OCI-LY7 (cell line): ENCODE measurements around the gene MEIS2.

Experiments used
- EZH2phosphoT487 ChIP-seq: fragments of 200-600 bp; sonication (generic); IDR thresholded peaks from 2 replicates; pipeline ENCODE4 v1.6.1; 2018; ENCODE audit warnings: low read depth, borderline replicate concordance, mild to moderate bottlenecking, mixed run types, antibody characterized with exemption, low read length, moderate library complexity, mixed read lengths
- TF ChIP-seq, protein P1 (sequence below): fragments of 200-600 bp; sonication (generic); conservative IDR thresholded peaks from 2 replicates; pipeline ENCODE4 v1.5.1; 2014; ENCODE audit warnings: mild to moderate bottlenecking, antibody characterized with exemption, low read length, moderate library complexity, mixed read lengths

DNA sequence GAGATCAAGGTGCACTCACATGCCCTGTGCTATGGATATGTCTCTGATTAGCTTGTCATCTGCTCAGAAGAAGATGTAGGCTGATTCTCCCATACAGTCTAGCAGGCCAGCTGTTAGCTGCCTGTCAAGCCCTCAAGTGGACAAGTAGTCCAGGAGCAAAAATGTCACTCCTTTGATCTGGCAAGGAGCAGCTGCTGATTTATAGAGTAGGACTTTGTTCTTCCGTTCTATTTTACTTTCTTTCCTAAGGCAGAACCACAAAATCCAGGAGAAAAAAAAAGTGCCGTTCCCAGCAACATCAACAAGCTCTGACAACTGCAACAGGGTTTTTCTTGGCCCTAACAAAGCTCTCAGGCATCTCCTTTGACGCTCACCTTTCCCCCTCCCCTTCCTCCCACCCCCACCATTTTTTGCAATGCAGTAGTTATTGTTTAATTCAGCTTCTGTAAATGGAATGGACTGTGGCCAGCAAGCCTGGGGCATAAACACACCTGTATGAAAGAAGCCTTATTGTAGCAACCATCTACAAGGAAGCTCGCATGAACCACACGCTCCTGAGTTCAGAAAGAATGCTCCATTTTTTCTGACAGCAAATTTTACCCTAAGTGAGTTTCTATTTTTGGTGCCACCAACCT, 196.3 kb downstream of the MEIS2 start:
- TF ChIP-seq, protein P1, sequence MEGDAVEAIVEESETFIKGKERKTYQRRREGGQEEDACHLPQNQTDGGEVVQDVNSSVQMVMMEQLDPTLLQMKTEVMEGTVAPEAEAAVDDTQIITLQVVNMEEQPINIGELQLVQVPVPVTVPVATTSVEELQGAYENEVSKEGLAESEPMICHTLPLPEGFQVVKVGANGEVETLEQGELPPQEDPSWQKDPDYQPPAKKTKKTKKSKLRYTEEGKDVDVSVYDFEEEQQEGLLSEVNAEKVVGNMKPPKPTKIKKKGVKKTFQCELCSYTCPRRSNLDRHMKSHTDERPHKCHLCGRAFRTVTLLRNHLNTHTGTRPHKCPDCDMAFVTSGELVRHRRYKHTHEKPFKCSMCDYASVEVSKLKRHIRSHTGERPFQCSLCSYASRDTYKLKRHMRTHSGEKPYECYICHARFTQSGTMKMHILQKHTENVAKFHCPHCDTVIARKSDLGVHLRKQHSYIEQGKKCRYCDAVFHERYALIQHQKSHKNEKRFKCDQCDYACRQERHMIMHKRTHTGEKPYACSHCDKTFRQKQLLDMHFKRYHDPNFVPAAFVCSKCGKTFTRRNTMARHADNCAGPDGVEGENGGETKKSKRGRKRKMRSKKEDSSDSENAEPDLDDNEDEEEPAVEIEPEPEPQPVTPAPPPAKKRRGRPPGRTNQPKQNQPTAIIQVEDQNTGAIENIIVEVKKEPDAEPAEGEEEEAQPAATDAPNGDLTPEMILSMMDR = no peak
- TF ChIP-seq EZH2phosphoT487 = no peak
